Inflammatory macrophage (primary cell): ENCODE data around the gene CBLIF.
"Not testable (repeated sequence)": the region's sequence is repeated elsewhere in the genome, so short reads cannot be mapped to it uniquely, and the experiment has no call there.

ENCODE experiments used
- DNase-seq, 2 donors: peaks; one replicate each; pipeline ENCODE4 v3.0.0-alpha.2; 2020 to 2022

CBLIF gene

DNA sequence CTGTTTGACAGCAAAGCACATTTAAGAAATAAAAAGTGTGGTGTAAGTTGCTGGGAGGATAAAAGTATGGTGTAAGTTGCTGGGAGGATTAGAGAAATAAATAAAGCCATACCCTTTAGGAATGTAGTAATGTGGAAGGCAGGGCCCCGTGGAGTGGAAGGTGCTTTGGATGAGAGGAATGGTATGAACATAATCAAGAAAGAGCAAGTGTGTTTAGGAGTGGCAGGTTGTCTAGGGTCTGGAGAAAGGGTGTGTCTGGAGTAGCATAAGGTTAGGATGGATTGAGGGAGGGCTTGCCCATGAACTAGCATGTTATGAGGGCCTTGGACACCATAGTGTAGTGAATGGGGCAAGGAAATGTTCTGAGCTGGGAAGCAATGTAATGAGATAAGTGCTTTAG lies 52.8 kb downstream of the CBLIF start:
- no peak for DNase-seq

DNA sequence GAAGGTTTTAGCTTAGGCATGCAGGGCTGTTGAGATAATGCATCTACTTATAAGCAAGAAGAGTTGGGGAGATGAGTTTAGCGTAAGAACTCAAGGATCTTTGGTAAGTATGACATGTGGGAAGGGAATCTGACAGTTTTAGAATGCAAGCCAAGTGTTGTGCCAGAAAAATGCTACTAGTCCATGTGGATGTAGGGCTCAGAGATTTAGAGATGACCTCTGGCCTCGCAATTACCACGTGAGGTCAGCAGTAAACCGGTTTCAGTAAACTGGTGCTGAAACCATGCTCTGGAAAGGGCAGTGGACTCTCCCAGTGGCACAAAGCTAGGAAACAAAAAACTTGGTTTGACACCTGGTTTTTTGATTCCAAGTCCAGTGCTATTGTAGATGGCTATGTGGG lies 53.7 kb downstream of the CBLIF start:
- DNase-seq, result no peak

DNA sequence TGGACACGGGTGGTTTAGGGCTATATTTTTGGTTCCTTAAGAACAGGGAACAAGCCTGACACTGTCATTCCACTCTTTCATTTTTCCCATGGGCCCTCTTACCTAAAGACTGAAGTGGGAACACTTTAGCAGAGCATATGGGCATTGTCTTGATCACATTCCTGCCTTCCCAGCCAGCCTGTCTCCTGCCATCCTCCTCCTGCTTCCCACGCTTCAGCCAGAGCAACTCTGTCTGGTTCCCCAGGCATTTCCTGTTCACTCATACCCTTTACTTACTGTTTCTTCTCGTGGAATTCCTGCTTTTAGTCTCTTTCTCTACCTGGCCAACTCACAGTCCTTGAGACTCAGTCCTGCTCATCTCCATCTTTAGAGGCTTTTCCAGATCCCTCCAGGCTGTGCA lies 57.5 kb downstream of the CBLIF start:
- DNase-seq, result no peak

DNA sequence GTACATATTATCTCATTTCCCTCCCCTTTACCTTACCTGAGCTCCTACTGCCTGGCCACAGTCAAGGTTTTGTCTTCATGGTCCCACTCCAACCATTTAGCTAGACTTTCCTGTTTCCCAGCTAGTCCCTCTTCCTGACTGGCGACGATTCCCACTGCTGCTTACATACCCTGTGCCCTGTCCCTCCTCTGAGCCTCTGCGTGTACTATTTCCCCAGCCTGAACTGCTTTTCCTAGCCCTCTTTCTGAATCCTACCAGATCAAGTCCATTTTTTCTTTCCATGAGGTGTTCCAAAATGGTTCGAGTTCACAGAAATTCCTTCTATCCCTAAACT lies 58.1 kb downstream of the CBLIF start:
- no peak for DNase-seq

DNA sequence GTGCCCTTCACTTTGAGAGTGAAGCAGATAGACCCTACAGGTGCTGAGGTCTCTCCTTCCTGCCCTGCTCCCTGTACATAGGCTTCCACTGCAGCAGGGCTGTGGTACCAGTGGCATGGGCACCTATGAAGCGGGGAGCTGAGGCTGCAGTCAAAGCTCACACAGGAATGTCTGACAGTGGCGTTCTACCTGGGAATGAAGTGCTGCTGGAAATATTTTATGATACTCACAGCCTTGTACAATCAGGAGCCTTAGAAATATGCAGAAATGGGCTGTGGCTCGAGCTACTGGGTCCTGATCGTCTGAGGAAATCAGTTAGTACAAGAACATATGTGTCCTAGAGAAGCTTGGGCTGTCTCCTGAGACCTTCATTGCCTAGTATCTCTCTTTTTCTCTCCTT lies 59.5 kb downstream of the CBLIF start:
- no peak for DNase-seq

DNA sequence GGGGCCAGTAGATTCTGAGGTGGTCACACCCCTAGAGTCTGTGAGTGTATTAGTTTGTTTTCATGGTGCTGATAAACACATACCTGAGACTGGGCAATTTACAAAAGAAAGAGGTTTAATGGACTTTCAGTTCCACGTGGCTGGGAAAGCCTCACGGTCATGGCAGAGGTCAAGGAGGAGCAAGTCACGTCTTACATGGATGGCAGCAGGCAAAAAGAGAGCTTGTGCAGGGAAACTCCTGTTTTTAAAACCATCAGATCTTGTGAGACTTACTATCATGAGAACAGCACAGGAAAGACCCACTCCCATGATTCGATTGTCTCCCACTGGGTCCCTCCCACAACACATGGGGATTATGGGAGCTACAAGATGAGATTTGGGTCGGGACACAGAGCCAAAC lies 60.9 kb downstream of the CBLIF start:
- DNase-seq, result not testable (repeated sequence)

DNA sequence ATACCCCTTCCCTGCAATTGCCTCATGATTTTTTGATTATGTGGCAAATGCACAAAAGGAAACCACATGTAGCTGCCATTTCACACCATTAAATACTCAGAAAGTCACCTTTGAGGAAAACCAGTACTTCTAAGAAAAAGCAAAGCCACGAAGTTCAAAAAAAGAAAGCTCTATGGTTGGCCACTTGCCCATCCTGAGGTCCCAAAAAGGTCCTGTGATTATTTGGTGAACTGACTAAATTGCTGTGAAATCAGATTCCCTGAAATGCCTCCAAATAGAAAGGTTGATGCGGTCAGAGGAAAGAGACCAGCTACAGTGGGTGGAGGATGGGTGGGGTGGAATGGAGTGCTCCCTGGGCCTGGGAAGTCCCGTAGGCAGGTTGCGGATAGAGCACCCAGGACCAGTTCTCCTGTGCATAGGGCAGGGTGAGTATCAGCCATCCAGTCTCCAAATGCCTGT lies 61.6 kb downstream of the CBLIF start:
- DNase-seq, result no peak

DNA sequence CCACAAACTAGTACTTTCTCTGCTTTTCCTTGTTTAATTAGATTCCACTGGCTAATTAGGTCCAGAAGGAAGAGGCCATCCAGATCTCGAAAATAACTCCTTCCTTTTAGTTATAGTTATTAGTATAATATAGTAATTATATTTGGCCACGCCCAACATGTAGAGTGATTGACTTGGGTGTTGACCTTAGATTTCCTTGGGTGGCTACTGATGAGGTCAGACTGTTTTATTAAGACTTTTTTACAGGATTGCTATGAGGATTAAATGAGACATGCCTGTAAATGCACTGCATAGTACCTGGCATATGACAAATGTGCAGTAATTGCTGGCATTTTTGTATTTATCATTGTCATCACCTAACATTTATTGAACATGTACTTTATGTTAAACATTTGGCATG lies 63.2 kb downstream of the CBLIF start:
- DNase-seq, result no peak

DNA sequence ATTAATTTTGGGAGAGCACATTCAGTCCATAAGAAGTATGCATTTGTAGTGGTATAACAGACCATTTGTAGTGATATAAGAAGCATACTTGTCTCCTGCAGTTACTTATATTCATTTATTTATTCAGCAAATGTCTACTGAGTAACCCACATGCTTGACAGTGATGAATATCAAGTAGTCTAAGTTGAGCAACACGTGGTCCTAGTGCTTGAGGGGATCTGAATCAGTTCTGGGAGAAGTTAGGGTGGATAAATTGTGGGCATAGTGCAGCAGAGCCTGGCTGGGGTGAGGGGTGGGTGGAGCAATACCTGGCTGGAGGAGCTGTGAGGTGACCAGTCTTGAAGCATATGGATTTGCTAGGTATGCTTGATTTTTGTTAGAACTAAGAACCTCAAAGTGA lies 65.8 kb downstream of the CBLIF start:
- no peak for DNase-seq
